HG02678 (cell line): ENCODE measurements around the gene ENOX1.
"Not testable (repeated sequence)": the region's sequence is repeated elsewhere in the genome, so short reads cannot be mapped to it uniquely, and the experiment has no call there.

Experiments
- ATAC-seq: cut with Tn5 transposase; IDR thresholded peaks from one replicate; pipeline ENCODE4 v1.9.1; 2021; ENCODE audit warnings: mild to moderate bottlenecking, moderate library complexity; ENCODE audit not compliant: unreplicated experiment

Gene ENOX1

DNA sequence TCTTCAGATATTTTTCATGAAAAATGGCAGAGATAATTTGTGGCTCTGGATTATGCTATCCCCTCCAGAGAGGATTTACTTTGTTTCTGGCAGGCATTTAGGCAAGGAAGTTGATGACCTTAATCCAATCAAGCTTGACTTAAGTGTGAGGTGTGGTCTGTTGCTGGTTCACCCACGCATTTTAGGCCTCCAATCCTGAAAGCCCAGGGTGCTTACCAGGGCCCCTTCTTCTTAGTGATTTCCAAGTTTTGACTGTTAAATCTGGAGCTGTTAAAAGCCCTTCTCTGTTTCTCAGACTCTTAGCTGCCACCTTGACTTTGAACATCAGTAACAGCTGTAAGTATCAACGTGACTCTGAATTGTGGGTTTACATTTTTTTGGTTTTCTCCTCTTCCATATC lies 601.5 kb downstream of the ENOX1 start:
- ATAC-seq, result no peak

DNA sequence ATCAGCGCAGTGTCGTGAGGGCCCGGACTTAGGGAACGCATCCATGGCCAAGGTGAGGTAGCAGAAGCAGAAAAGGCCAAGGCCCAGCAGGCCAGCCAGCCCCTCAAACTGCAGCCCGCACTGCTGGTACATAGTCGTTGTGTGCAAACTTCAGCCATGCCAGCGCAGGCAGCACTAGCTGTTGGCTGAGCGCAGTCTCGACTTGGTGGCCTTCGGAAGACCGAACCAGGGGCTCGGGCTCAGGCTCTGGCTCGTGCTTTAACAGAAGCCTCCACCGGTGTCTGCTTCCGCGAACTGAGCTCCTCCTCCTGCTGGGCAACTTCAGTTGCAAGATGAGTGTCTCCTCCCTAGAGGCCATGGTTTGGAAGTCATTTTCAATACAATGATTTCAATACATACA lies 605.9 kb downstream of the ENOX1 start:
- ATAC-seq, result no peak

DNA sequence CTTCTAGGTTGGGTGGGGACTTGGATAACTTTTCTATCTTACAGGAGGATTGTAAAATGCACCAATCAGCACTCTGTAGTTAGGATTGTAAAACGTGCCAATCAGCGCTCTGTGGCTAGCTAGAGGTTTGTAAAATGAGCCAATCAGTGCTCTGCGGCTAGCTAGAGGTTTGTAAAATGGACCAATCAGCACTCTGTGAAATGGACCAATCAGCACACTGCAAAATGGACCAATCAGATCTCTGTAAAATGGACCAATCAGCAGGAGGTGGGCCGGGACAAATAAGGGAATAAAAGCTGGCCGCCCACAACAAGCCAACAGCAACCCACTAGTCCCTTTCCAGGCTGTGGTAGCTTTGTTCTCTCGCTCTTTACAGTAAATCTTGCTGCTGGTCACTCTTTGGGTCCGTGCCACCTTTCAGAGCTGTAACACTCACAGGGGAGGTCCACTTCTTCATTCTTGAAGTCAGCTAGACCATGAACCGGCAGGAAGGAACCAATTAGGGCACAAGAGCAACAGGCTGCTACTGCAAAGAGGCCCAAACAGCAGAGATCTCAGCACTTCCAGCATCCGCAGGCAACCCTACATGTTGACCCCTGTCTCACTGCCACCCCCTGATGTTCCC lies 606.6 kb downstream of the ENOX1 start:
- no peak for ATAC-seq

DNA sequence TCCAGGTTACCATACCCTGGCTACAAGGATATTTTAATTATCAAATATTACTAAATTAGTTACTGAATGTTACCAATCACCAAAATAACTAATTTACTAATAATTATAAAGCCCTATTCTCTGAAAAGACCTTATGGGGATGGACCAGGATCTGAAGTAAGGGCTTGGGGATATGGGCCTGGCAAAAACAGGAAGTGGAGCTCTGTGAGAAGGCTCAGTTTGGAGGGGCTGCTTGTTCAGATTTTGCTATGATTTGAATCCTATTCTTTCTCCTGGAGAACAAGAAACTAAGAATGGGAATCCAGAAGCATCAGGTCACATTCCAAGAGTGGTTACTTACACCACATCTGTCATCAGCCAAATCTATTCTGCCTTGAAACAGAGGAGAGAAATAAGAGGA lies 615.3 kb downstream of the ENOX1 start:
- ATAC-seq, result no peak

DNA sequence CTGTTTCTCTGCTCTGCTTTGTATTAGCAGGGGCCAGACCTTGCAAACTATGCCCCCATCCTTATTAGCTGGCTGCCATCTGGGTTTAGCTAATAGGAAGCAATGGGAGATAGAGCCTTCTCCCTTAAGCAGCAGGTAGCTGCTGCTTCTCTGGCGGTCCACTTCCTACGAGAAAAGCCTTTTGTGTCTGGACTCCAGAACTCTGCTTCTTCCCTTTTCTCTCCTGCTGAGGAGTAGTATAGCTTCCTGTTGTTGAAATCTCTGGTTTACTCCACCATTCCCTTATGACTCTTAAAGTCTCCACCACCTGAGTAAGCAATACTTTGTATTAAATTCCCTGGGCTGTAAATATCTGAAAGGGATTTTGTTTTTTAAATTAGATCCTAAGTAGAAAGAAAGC lies 616.3 kb downstream of the ENOX1 start:
- no peak for ATAC-seq

DNA sequence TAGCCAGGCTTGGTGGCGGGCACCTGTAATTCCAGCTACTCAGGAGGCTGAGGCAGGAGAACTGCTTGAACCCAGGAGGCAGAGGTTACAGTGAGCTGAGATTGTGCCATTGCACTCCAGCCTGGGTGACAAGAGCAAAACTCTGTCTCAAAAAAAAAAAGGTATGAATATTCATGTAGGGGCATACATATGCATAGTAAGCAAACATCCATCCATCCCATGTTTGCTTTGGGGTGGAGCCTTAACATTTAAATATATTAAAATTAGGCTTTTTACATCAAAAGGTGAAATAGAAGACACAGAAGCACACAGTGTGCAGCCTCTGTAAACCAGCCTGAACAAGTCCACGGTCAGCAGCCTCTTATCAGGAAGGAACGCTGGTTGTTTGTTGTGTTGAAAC lies 618.3 kb downstream of the ENOX1 start:
- not testable (repeated sequence) for ATAC-seq

DNA sequence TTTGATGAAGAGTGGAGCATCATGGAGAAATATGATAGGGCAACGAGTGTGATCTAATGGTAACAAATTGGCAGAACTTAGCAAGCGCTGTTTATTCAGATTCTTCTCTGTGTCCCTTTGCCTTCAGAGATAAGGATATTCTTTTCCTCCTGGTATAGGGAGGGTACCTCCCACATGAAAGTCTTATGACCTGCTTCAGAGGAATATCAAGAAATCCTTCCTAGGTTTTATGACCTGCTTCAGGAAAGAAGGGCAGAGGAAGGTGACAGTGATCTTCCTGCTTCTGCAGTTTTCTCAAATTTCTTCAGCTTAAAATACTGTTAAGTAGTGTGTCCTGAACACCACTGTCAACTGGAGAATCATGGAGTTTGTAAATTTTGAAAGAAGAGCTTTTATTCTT lies 619.0 kb downstream of the ENOX1 start:
- no peak for ATAC-seq

DNA sequence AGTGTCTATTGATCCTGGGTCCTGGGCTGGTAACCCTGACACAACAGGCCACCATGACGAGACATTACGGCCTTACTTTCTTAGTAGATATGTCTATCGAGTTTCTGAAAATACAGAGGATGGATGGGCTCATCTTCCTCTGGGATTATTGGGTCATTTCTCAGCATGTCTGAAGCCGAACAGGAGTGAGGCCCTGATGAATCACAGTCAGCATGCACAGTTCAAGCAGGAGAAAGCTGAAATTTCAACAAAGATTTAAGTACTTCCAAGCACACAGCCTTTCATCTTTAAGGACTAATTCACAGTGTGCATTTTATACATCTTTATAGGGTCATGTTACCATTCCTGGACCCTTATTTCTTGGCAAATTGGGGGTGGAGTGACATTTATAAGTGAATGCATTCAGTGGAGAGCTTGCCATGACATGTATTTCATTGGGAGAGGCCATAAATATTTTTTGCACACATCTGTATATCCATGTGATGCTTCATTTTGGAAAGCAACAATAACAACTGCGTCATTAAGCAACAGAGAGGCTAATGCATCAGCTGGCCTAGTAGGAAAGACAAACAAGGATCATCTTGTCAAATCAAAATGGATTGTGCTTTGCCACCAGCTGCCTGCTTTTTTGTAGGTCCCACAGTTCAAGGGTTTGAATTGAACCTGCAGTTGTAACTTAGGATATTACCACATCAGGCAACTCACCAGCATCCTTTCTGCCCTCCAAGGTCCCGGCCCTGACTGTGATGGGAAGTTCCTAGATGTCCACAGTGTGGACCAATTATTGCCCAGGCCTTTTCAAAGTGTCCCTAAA lies 619.9 kb downstream of the ENOX1 start:
- ATAC-seq, result no peak
